Fibroblast of skin of right quadriceps (primary cell): Measurements from ENCODE around the gene KCNIP4.
A peak's percentile ranks its signal among the peaks of the same experiment; 100 is the strongest.
"Not testable (repeated sequence)": the region's sequence is repeated elsewhere in the genome, so short reads cannot be mapped to it uniquely, and the experiment has no call there.

ENCODE experiments used
- DNase-seq: peaks from one replicate; pipeline ENCODE4 v3.0.0-alpha.2; 2013

KCNIP4 gene

GRCh38 chr4:21948347-21949072 lies at the start of gene KCNIP4:
KCNIP4 (minus strand) TSS chr4:21948772.
- DNase-seq: peak; percentile 5

- DNase-seq: not testable (repeated sequence)
Measured at GRCh38 chr4:21996618-21997017, 48.0 kb upstream of the KCNIP4 start.

GRCh38 chr4:21992330-21992729 lies 43.8 kb upstream of the KCNIP4 start:
- DNase-seq: peak; percentile 47

- DNase-seq: no peak
Measured at GRCh38 chr4:21991562-21991961, 43.0 kb upstream of the KCNIP4 start.

GRCh38 chr4:21991050-21991449 lies 42.5 kb upstream of the KCNIP4 start:
- no peak for DNase-seq

- DNase-seq: no peak
Measured at GRCh38 chr4:21989351-21989750, 40.8 kb upstream of the KCNIP4 start.

GRCh38 chr4:21986307-21986706 lies 37.7 kb upstream of the KCNIP4 start:
- no peak for DNase-seq

GRCh38 chr4:21982087-21982486 lies 33.5 kb upstream of the KCNIP4 start:
- DNase-seq: no peak

GRCh38 chr4:21979196-21979595 lies 30.6 kb upstream of the KCNIP4 start:
- no peak for DNase-seq

- no peak for DNase-seq
Measured at GRCh38 chr4:21976166-21976565, 27.6 kb upstream of the KCNIP4 start.

- DNase-seq: no peak
Measured at GRCh38 chr4:21973850-21974249, 25.3 kb upstream of the KCNIP4 start.

GRCh38 chr4:21964762-21965319 lies 16.3 kb upstream of the KCNIP4 start:
- no peak for DNase-seq

- DNase-seq: no peak
Measured at GRCh38 chr4:21962691-21963090, 14.1 kb upstream of the KCNIP4 start.

GRCh38 chr4:21960793-21961192 lies 12.2 kb upstream of the KCNIP4 start:
- no peak for DNase-seq

GRCh38 chr4:21954916-21955315 lies 6.3 kb upstream of the KCNIP4 start:
- no peak for DNase-seq

- DNase-seq: no peak
Measured at GRCh38 chr4:21953653-21954052, 5.1 kb upstream of the KCNIP4 start.

GRCh38 chr4:21952549-21952948 lies 4.0 kb upstream of the KCNIP4 start:
- no peak for DNase-seq

GRCh38 chr4:21949073-21949457 lies 493 bp upstream of the KCNIP4 start:
- peak; percentile 5 for DNase-seq

- DNase-seq: no peak
Measured at GRCh38 chr4:21947791-21948346, 703 bp downstream of the KCNIP4 start.

GRCh38 chr4:21946858-21947257 lies 1.7 kb downstream of the KCNIP4 start:
- no peak for DNase-seq

GRCh38 chr4:21921526-21922180 lies 26.9 kb downstream of the KCNIP4 start:
- DNase-seq: no peak

- no peak for DNase-seq
Measured at GRCh38 chr4:21915761-21916160, 32.8 kb downstream of the KCNIP4 start.

GRCh38 chr4:21901831-21902230 lies 46.7 kb downstream of the KCNIP4 start:
- DNase-seq: peak; percentile 53

- DNase-seq: no peak
Measured at GRCh38 chr4:21901281-21901680, 47.3 kb downstream of the KCNIP4 start.
